PC-3 (cell line): ENCODE measurements around the gene YWHAG. TPM values are rescaled to one million over a fixed set of nuclear protein-coding genes. Genes with fewer than 3 reads are reported as not detected.
A peak's percentile ranks its signal among the peaks of the same experiment; 100 is the strongest.

Experiments used
- ATAC-seq: fragments of 200-7000 bp; cut with Tn5 transposase; 2 replicates; pipeline ENCODE4 v1.9.1; 2020; ENCODE audit warnings: mild to moderate bottlenecking, moderate library complexity
- BruUV-seq: library from RNA; stranded (reverse); fragments of 400-500 nt; replicated peaks from 2 replicates; lab custom pipeline; 2021; lab: Mats Ljungman, UMichigan
- CTCF ChIA-PET: fragments of 300-600 bp; sonication (Branson Sonifier 250); formaldehyde crosslinking; loops from one replicate; lab custom pipeline; 2022; ENCODE audit warnings: antibody characterized with exemption; lab: Charles Lee
- POLR2A ChIA-PET: fragments of 300-600 bp; sonication (Branson Sonifier 250); formaldehyde crosslinking; loops from one replicate; lab custom pipeline; 2022; ENCODE audit warnings: antibody characterized with exemption; ENCODE audit not compliant: unreplicated experiment; lab: Charles Lee
- DNase-seq: peaks from one replicate; pipeline ENCODE4 v3.0.0-alpha.2; 2015
- H2AFZ ChIP-seq: fragments of 300-600 bp; sonication (generic); 2 replicates; pipeline ENCODE4 v1.6.0; 2016; ENCODE audit warnings: antibody characterized with exemption, low read length
- H3F3A ChIP-seq: fragments of 300-600 bp; sonication (generic); one replicate; pipeline ENCODE4 v1.6.0; 2017; ENCODE audit warnings: antibody characterized with exemption, low read length, control low read depth, mild to moderate bottlenecking; ENCODE audit not compliant: unreplicated experiment
- H3K27ac ChIP-seq: fragments of 300-600 bp; sonication (generic); 2 replicates; pipeline ENCODE4 v1.5.1; 2016; ENCODE audit warnings: mild to moderate bottlenecking, low read length
- H3K27me3 ChIP-seq: fragments of 300-600 bp; sonication (generic); 2 replicates; pipeline ENCODE4 v1.6.1; 2016; ENCODE audit warnings: low read length, mixed read lengths
- H3K36me3 ChIP-seq: fragments of 300-600 bp; sonication (generic); 2 replicates; pipeline ENCODE4 v1.6.1; 2016; ENCODE audit warnings: low read depth, mixed run types, low read length, mixed read lengths
- H3K4me1 ChIP-seq: fragments of 300-600 bp; sonication (generic); 2 replicates; pipeline ENCODE4 v1.5.1; 2016; ENCODE audit warnings: low read length; ENCODE audit not compliant: insufficient read depth
- H3K4me2 ChIP-seq: fragments of 300-600 bp; sonication (generic); 2 replicates; pipeline ENCODE4 v1.6.0; 2016; ENCODE audit warnings: low read length
- H3K4me3 ChIP-seq: fragments of 300-600 bp; sonication (generic); 2 replicates; pipeline ENCODE4 v1.5.1; 2016; ENCODE audit warnings: mild to moderate bottlenecking, low read length, mixed read lengths
- H3K79me2 ChIP-seq: fragments of 300-600 bp; sonication (generic); 2 replicates; pipeline ENCODE4 v1.6.1; 2017; ENCODE audit warnings: low read length, mixed read lengths
- H3K9ac ChIP-seq: fragments of 300-600 bp; sonication (generic); 2 replicates; pipeline ENCODE4 v1.6.0; 2016; ENCODE audit warnings: mild to moderate bottlenecking, low read length
- H3K9me2 ChIP-seq: fragments of 300-600 bp; sonication (generic); replicated peaks from 2 replicates; pipeline ENCODE4 v1.6.1; 2016; ENCODE audit warnings: mixed run types, low read length, mixed read lengths
- H3K9me3 ChIP-seq: fragments of 300-600 bp; sonication (generic); 2 replicates; pipeline ENCODE4 v1.6.1; 2016; ENCODE audit warnings: low read length, mixed read lengths
- H4K20me1 ChIP-seq: fragments of 300-600 bp; sonication (generic); 2 replicates; pipeline ENCODE4 v1.6.1; 2016; ENCODE audit warnings: low read length, mixed read lengths
- CTCF ChIP-seq: fragments of 300-600 bp; sonication (generic); conservative IDR thresholded peaks from 2 replicates; pipeline ENCODE4 v1.5.1; 2017; ENCODE audit warnings: antibody characterized with exemption, low read depth, mild to moderate bottlenecking, low read length
- EZH2 ChIP-seq: fragments of 300-600 bp; sonication (generic); IDR thresholded peaks from one replicate; pipeline ENCODE4 v1.6.1; 2017; ENCODE audit warnings: antibody characterized with exemption, mild to moderate bottlenecking, low read length; ENCODE audit not compliant: unreplicated experiment
- EZH2phosphoT487 ChIP-seq: fragments of 300-600 bp; sonication (generic); IDR thresholded peaks from 2 replicates; pipeline ENCODE4 v1.6.1; 2018; ENCODE audit warnings: mild to moderate bottlenecking, antibody characterized with exemption, low read length, borderline replicate concordance
- intact Hi-C: fragments of 100-400 bp; cut with micrococcal nuclease; formaldehyde crosslinking; loops from 2 replicates; pipeline ENCODE4 v1.9.0; 2023
- total RNA-seq: library from RNA; depleted of rRNA; stranded (reverse); fragments of >200 nt; gene quantifications from 2 replicates; pipeline ENCODE4 v1.2.3, GENCODE V29; 2014

Gene YWHAG
- total RNA-seq, 1 experiment from 2014 or later: 42.2 TPM

DNA sequence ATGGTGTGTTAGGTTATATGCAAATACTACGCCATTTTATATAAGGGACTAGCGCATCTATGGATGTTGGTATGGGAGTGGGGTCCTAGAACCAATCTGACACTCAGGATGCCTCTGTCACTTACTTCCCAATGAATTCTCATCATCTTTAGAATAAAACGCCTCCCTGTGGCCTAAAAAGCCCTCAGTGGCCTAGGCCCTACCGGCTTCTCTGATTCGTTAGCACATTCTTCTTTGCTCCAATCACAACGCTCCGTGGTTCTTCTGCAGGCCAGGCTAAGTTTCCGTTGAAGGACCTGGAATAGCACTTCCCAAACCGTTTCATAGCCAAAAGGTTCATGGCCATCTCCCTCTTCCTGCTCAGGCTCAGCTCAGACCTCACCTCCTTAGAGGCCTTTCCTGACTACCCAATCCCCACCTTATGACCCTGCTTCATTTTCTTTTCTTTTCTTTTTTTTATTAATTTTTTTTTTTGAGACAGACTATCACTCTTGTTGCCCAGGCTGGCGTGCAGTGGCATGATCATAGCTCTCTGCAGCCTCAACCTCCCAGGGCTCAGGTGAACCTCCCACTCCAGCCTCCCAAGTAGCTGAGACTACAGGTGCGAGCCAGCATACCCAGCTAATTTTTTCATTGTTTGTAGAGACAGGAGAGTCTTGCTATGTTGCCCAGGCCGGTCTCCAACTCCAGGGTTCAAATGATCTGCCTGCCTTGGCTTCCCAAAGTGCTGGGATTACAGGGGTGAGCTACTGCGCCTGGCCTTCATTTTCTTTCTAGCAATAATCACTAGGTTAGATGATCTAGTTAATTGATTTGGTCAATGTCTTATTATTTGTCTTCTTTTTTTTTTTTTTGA is 24.5 kb upstream of the YWHAG start:
- no TSS peak for BruUV-seq
- Histone ChIP-seq H3K4me1 (peaks cover 13% of the 10 kb centered on the region), H3K36me3 (no peaks in the 10 kb centered on the region), H3K9ac (no peak overlapping the region), H3F3A (peaks cover 4% of the 10 kb centered on the region), H2AFZ (no peak overlapping the region), H3K4me2 (no peak overlapping the region), H3K27me3 (no peaks in the 10 kb centered on the region), H3K9me2 (no peaks in the 10 kb centered on the region), H3K4me3 (no peak overlapping the region), H4K20me1 (no peaks in the 10 kb centered on the region), H3K27ac (no peak overlapping the region), H3K79me2 (no peaks in the 10 kb centered on the region), H3K9me3 (no peaks in the 10 kb centered on the region)
- no peak for ATAC-seq
- CTCF ChIA-PET: no interaction called here
- intact Hi-C loops: no loop called here
- no peak for TF ChIP-seq EZH2phosphoT487
- no peak for TF ChIP-seq EZH2
- TF ChIP-seq CTCF: no peak
- no peak for DNase-seq
- POLR2A ChIA-PET: no interaction called here

- Histone ChIP-seq H3K4me1 (peaks cover 13% of the 10 kb centered on the region), H3K79me2 (no peaks in the 10 kb centered on the region), H3K4me2 (no peak overlapping the region), H3K27me3 (no peaks in the 10 kb centered on the region), H3K9me2 (no peaks in the 10 kb centered on the region), H3K36me3 (no peaks in the 10 kb centered on the region), H3K27ac (no peak overlapping the region), H2AFZ (no peak overlapping the region), H3F3A (peaks cover 4% of the 10 kb centered on the region), H3K9me3 (no peaks in the 10 kb centered on the region), H4K20me1 (no peaks in the 10 kb centered on the region), H3K9ac (no peak overlapping the region), H3K4me3 (no peak overlapping the region)
- intact Hi-C loops: no loop called here
- no peak for ATAC-seq
- no TSS peak for BruUV-seq
- no peak for TF ChIP-seq EZH2phosphoT487
- TF ChIP-seq EZH2: no peak
- TF ChIP-seq CTCF: no peak
- ChIA-PET POLR2A (no interaction called here), CTCF (no interaction called here)
- DNase-seq: no peak
Measured at GRCh38 chr7:76381814-76382213, 23.0 kb upstream of the YWHAG start.

GRCh38 chr7:76380623-76380966 is 21.8 kb upstream of the YWHAG start:
- Histone ChIP-seq H3K4me3 (no peak overlapping the region), H3K36me3 (no peaks in the 10 kb centered on the region), H3K9ac (peak overlapping the region; percentile 71), H3K4me2 (peak overlapping the region; percentile 55), H3K27ac (peak overlapping the region; percentile 89), H3K79me2 (no peaks in the 10 kb centered on the region), H4K20me1 (no peaks in the 10 kb centered on the region), H3K4me1 (peaks cover 13% of the 10 kb centered on the region), H2AFZ (peak overlapping the region; percentile 66), H3K27me3 (no peaks in the 10 kb centered on the region), H3K9me2 (no peaks in the 10 kb centered on the region), H3K9me3 (no peaks in the 10 kb centered on the region), H3F3A (peaks cover 4% of the 10 kb centered on the region)
- DNase-seq (no peak), ATAC-seq (no peak)
- ChIA-PET CTCF (no interaction called here), POLR2A (no interaction called here)
- no TSS peak for BruUV-seq
- TF ChIP-seq EZH2phosphoT487 (no peak), EZH2 (no peak), CTCF (no peak)
- intact Hi-C loops: no loop called here
